ENCODE results near the gene MBNL1.

MBNL1 gene, protein sequence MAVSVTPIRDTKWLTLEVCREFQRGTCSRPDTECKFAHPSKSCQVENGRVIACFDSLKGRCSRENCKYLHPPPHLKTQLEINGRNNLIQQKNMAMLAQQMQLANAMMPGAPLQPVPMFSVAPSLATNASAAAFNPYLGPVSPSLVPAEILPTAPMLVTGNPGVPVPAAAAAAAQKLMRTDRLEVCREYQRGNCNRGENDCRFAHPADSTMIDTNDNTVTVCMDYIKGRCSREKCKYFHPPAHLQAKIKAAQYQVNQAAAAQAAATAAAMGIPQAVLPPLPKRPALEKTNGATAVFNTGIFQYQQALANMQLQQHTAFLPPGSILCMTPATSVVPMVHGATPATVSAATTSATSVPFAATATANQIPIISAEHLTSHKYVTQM

DNA sequence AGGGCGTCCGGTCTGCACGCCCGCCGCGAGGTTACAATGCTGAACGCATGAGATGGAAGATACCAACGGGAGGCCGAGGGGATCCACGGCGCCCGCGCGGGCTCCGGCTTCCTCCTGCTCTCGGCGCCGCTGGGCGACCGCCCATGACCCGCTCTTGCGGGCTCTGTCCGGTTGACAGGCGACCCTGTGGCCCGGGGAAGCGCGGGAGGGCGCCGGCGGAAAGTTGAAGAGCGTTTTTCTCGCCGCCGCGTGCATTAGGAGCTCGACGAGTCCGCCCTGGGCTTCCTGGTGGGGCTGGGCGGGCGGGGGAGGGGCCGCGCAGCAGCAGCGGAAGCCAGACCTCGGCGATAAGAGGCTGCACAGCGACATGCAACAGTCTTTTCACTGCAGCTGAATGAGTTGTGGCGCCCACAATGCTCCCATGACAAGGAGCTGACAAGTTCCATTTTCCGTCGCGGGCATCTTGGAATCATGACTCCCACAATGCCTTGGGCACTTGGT lies at the start of gene MBNL1:
MBNL1 (plus strand) TSS at position 375 of the 501 bp plus-strand sequence. CDS start 31,265 bp downstream, outside the sequence.
- DNase-seq (ENCODE audit: low spot score) (peak; percentile 70), FAIRE-seq (no peak)

- no peak for DNase-seq (ENCODE audit: low spot score)
- no peak for FAIRE-seq
Observed at GRCh38 chr3:152219216-152219615, 49.5 kb upstream of the MBNL1 start.

- FAIRE-seq: no peak
Observed at GRCh38 chr3:152219769-152220255, 48.9 kb upstream of the MBNL1 start.

DNA sequence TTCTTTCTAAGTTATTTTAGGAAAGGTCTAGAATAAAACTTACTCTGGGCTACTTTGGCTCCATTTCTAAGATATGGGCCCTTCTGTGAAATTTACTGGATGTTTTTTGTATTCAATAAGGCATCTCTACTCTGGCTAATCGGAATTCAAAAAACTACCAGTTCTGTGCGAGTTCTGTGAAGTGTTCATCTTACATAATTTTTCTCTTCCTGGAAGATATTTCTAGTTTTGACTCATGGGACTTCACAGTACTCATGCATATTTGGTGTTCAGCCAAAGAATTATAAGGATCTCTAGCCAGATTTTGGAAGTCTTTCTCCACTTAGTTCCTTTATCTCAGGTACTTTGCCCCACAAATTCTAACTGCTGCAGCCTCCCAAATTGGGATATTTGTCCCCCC lies 46.4 kb upstream of the MBNL1 start:
- DNase-seq (ENCODE audit: low spot score) (peak; percentile 2), FAIRE-seq (no peak)

More at GRCh38 chr3:152219769-152220255, 48.9 kb upstream of the MBNL1 start:
- no peak for DNase-seq (ENCODE audit: low spot score)

- FAIRE-seq (no peak), DNase-seq (ENCODE audit: low spot score) (no peak)
Observed at GRCh38 chr3:152225201-152225600, 43.5 kb upstream of the MBNL1 start.

GRCh38 chr3:152226176-152226575 lies 42.6 kb upstream of the MBNL1 start:
- no peak for DNase-seq (ENCODE audit: low spot score)
- FAIRE-seq: no peak

DNA sequence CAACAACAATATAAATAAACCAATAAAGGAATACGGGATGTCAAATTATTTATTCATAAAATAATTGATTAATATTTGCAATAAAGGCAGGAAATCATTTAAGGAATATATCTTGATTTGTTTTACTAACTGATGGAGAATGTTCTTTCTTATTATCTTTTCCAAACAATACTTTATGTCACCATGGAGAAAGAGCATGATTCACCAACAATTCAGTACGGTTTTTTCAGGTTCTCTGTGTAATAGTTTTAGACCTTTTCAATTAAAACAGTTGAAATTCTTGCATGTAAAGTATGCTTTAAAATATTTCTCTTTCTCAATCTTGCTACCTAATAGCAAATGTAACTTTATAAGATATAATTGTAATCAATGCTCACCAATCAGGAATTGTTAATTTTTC lies 41.7 kb upstream of the MBNL1 start:
- DNase-seq (ENCODE audit: low spot score) (no peak), FAIRE-seq (no peak)

- DNase-seq (ENCODE audit: low spot score) (no peak), FAIRE-seq (no peak)
Observed at GRCh38 chr3:152229692-152230091, 39.0 kb upstream of the MBNL1 start.

DNA sequence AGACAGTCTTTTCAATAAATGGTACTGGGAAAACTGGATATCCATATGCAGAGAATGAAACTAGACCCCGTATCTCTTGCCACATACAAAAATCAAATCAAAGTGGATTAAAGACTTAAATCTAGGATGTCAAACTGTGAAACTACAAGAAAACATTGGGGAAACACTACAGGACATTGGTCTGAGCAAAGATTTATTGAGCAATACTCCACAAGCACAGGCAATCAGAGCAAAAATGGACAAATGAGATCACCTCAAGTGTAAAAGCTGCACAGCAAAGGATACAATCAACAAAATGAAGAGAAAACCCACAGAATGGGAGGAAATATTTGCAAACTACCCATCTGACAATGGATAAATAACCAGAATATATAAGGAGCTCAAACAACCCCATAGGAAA lies 38.4 kb upstream of the MBNL1 start:
- DNase-seq (ENCODE audit: low spot score): no peak

DNA sequence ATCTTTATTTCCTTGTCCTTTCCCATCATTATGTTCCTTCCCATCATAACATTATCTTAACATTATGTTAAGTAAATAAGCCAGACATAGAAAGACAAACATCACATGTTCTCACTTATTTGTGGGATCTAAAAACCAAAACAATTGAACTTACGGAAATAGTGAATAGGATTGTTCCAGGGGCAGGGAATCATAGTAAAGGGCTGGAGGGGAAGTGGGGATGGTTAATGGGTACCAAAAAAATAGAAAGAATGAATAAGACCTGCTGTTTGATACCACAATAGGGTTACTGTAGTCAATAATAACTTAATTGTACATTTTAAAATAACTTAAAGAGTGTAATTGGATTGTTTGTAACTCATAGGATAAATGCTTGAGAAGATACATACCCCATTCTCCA lies 36.7 kb upstream of the MBNL1 start:
- DNase-seq (ENCODE audit: low spot score): no peak
- FAIRE-seq: no peak

More for the DNA sequence above, 38.4 kb upstream of the MBNL1 start:
- FAIRE-seq: no peak

DNA sequence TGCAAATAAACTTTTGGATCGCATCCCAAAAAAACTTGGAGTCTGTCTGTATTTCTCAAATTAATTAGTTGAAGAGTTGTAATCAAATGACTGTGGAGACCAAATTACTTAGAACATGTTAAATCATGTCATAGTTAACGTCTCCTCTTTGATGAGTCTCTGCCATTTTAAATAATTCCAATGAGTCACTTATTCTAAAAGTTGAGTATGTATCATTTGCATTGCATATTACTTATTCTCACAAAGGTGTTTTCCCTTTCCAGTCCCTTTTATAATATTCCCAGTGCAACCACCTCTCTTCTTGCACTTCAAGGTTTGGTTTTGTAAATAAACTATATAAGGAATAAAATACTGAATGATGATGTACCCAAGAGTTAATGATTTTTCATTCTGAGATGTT lies 36.0 kb upstream of the MBNL1 start:
- FAIRE-seq (no peak), DNase-seq (ENCODE audit: low spot score) (no peak)

GRCh38 chr3:152234657-152235375 lies 33.9 kb upstream of the MBNL1 start:
- DNase-seq (ENCODE audit: low spot score) (no peak), FAIRE-seq (no peak)

DNA sequence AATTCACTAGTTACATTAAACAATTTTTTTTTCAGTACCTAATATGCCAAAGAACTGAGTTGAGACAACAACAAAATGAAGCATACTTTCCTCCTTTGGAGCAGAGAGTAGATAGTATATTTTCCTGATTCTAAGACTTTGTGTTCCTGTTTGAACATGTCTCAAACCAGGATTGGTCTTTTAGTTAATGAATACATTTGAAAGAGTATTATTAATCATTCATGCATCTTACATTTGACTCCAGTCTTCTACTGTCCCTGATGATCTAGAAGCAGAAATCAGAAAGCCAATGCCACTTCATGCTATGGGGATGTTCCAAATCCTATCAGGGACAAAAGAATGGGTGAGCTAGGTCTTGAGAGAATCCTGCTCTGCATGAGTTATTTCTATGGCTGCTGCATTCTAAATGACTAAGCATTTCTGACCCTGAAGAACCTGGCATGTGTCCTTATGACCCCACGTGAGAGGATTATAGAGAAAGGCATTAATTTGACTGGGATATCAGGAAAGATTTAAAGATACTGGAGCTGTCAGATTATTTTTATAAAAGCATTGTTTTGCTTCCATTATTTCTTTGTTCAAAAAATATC lies 32.9 kb upstream of the MBNL1 start:
- peak; percentile 3 for DNase-seq (ENCODE audit: low spot score)
- FAIRE-seq: no peak

GRCh38 chr3:152236716-152237115 lies 32.0 kb upstream of the MBNL1 start:
- DNase-seq (ENCODE audit: low spot score) (no peak), FAIRE-seq (no peak)

DNA sequence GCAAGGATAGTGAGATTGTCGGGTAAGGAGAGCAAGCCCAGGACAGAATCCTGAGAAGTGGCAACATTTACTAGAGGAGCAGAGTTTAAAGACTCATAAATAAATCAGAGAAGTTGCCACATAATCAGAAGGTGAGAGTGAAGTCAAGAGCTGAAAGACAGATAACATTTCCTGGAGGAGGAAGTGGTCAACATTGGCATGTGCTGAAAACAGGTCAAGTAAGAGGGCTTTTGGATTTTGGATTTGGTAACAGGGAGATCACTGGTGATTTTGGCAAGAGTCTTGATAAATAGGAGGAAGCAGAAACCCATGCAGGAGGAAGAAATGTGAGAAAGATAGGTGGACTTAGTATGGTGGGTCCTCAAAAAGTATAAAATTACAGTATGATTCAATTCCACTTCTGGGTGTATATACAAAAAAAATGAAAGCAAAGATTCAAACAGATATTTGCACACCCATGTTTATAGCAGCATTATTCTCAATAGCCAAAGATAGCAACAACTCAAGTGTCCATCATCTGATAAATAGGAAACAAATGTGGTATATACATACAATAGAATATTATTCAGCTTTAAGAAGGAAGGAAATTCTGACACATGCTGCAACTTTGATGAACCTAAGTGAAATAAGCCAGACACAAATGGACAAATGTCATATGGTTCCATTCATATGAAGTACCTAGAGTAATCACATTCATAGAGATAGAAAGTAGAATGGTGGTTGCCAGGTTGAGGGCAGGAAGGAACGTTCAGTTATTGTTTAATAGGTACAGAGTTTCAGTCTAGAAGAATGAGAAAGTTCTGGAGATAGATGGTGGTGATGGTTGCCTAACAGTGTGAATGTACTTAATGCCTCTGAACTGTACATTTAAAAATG lies 27.3 kb upstream of the MBNL1 start:
- DNase-seq (ENCODE audit: low spot score) (peak; percentile 2), FAIRE-seq (no peak)

DNA sequence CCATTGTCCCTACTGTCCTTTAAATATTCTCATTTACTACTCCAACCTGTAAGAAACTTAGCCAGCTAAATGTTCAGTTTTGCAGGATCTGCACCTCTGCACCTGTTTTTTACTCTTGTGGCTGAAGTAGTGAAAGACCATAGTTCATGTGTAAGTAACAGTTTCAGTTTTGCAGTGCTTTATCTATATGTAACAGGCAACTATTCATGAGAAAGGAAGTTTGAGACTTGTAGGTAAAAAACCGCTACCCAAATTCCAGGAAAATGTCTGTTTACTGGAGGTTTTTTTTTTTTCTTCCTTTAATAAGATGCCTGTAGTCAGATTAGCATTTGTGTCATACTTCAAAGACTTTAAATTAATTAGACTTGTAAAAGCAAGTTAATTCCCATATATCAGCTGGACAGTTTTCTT lies 25.4 kb upstream of the MBNL1 start:
- FAIRE-seq (no peak), DNase-seq (ENCODE audit: low spot score) (no peak)

GRCh38 chr3:152243721-152244516 lies 24.8 kb upstream of the MBNL1 start:
- DNase-seq (ENCODE audit: low spot score) (no peak), FAIRE-seq (no peak)

DNA sequence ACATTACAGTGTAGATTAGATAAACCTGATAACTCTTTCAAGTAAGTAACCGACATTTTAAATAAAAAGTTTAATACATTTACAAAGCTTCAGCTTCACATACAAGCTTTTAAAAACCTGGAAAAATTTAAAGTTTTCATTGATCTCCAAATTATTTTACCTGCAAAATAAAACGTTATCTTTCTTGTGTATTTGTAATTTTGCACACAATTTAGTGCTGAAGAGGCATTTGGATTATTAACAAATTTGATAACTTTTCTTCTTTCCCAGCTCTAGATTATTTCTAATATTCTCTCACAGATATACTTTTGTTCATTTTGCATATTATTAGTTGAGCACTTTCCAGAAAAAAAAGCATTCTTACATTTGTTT lies 24.2 kb upstream of the MBNL1 start:
- no peak for FAIRE-seq
- no peak for DNase-seq (ENCODE audit: low spot score)

DNA sequence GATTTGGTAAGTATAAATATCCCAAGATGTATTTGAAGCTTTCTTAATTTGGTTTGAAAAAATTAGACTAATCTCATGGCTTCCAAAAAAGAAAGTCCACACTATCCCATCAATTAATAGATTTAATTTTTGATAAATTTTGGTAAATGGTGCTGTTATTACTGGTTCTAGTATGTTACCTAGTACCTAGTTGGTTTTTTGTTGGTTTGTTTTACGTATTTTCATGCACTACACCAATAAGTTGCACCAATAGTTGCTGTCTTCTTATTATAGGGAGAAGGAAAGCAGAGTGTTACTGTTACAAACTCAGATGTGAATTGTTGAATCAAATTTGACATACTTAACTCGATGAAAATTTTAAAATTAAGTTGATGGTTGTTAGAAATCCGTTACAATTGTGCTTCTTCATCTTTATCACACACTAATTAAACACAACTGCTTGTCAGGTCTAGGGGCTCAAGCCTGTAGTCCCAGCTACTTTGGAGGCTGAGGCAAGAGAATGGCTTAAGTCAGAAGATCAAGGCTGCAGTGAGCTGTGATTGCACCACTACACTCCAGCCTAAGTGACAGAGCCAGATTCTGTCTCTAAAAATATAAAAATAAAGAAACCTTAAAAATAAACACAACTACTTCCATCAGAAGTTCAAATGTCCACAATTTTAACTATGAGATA lies 23.1 kb upstream of the MBNL1 start:
- FAIRE-seq (no peak), DNase-seq (ENCODE audit: low spot score) (no peak)

DNA sequence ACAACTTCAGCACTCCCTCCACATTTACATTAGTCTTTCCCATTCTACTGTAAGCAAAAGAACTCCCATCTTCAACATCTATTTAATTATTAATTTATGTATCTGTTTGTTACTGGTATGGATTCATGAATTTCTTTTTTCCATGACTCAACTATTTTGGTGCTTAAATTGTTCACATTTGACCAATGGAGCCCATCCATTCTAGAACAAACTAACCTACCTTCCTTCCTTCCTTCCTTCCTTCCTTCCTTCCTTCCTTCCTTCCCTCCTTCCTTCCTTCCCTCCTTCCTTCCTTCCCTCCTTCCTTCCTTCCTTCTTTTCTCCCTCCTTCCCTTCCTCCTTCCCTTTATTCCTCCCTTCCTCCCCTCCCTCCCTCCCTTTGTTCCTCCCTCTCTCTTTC lies 16.8 kb upstream of the MBNL1 start:
- DNase-seq (ENCODE audit: low spot score) (no peak), FAIRE-seq (no peak)

Data from urothelium cell line (cell line).